HL-60 (cell line): ENCODE results near the gene LMNTD1.

Source experiments
- CTCF ChIP-seq: IDR thresholded peaks from one replicate; pipeline ENCODE4 v1.5.1; 2011; ENCODE audit warnings: low read length, control low read depth, inconsistent platforms; ENCODE audit not compliant: insufficient read depth
- GABPA ChIP-seq: IDR thresholded peaks from 2 replicates; pipeline ENCODE4 v1.6.1; 2012; ENCODE audit warnings: low read depth
- POLR2AphosphoS5 ChIP-seq: IDR thresholded peaks from 2 replicates; pipeline ENCODE4 v1.6.1; 2012; ENCODE audit warnings: low read depth
- REST ChIP-seq: IDR thresholded peaks from 2 replicates; pipeline ENCODE4 v1.6.1; 2012; ENCODE audit warnings: low read depth; ENCODE audit not compliant: insufficient replicate concordance
- SPI1 ChIP-seq: IDR thresholded peaks from 2 replicates; pipeline ENCODE4 v1.6.1; 2012; ENCODE audit warnings: low read depth, mild to moderate bottlenecking, borderline replicate concordance

GRCh38 chr12:25573346-25573745 lies 20.3 kb upstream of the LMNTD1 start:
- no peak for TF ChIP-seq CTCF
- TF ChIP-seq GABPA = no peak
- TF ChIP-seq POLR2AphosphoS5 = no peak
- no peak for TF ChIP-seq REST
- no peak for TF ChIP-seq SPI1
